NCI-H524 treated with DMSO at 0.1 percent for 48 hours (cell line): ENCODE data around the gene ACAT1.
"Not testable (repeated sequence)": the region's sequence is repeated elsewhere in the genome, so short reads cannot be mapped to it uniquely, and the experiment has no call there.

Experiments used
- DNase-seq: peaks from one replicate; lab custom pipeline; 2025; lab: John Stamatoyannopoulos, UW

ACAT1 gene

GRCh38 chr11:108121274-108122155, at the start of gene ACAT1:
Gene ACAT1, plus strand, starts transcription at chr11:108121567. Its CDS starts 40 bp downstream, at chr11:108121607.
- peak; percentile 57 for DNase-seq

- no peak for DNase-seq
Observed at GRCh38 chr11:108084811-108085210, 36.6 kb upstream of the ACAT1 start.

GRCh38 chr11:108085672-108086071, 35.7 kb upstream of the ACAT1 start:
- DNase-seq: no peak

- DNase-seq: no peak
Observed at GRCh38 chr11:108092134-108092533, 29.2 kb upstream of the ACAT1 start.

GRCh38 chr11:108093128-108093904, 28.1 kb upstream of the ACAT1 start:
- no peak for DNase-seq

GRCh38 chr11:108097179-108097578, 24.2 kb upstream of the ACAT1 start:
- DNase-seq: no peak

GRCh38 chr11:108101090-108101775, 20.1 kb upstream of the ACAT1 start:
- DNase-seq: no peak

- no peak for DNase-seq
Observed at GRCh38 chr11:108111126-108111525, 10.2 kb upstream of the ACAT1 start.

GRCh38 chr11:108112057-108112456, 9.3 kb upstream of the ACAT1 start:
- DNase-seq: no peak

- DNase-seq: no peak
Observed at GRCh38 chr11:108115500-108116140, 5.7 kb upstream of the ACAT1 start.

- DNase-seq: peak; percentile 39
Observed at GRCh38 chr11:108117746-108118371, 3.5 kb upstream of the ACAT1 start.

- not testable (repeated sequence) for DNase-seq
Observed at GRCh38 chr11:108120936-108121273, 462 bp upstream of the ACAT1 start.

GRCh38 chr11:108122166-108122628, 830 bp downstream of the ACAT1 start:
- no peak for DNase-seq

- no peak for DNase-seq
Observed at GRCh38 chr11:108125096-108125495, 3.7 kb downstream of the ACAT1 start.

GRCh38 chr11:108128772-108129171, 7.4 kb downstream of the ACAT1 start:
- no peak for DNase-seq

GRCh38 chr11:108131993-108132392, 10.6 kb downstream of the ACAT1 start:
- no peak for DNase-seq

- DNase-seq: not testable (repeated sequence)
Observed at GRCh38 chr11:108132993-108133538, 11.7 kb downstream of the ACAT1 start.

GRCh38 chr11:108135845-108136544, 14.6 kb downstream of the ACAT1 start:
- DNase-seq: no peak

- no peak for DNase-seq
Observed at GRCh38 chr11:108137212-108137611, 15.8 kb downstream of the ACAT1 start.

GRCh38 chr11:108142304-108142703, 20.9 kb downstream of the ACAT1 start:
- no peak for DNase-seq
